ENCODE results near the gene FASN.

GRCh38 chr17:82121660-82122629 lies 23.9 kb upstream of the FASN start:
- TF ChIP-seq CTCF (IDR thresholded peaks at IDR 0.05): no peak
- TF ChIP-seq ZFX (IDR thresholded peaks at IDR 0.05; ENCODE audit: borderline replicate concordance): no peak
